HG02588 (cell line): ENCODE results near the gene MAGEF1.

Experiments
- ATAC-seq: cut with Tn5 transposase; IDR thresholded peaks from one replicate; pipeline ENCODE4 v1.9.1; 2021; ENCODE audit warnings: mild to moderate bottlenecking, moderate library complexity; ENCODE audit not compliant: unreplicated experiment

The MAGEF1 gene

DNA sequence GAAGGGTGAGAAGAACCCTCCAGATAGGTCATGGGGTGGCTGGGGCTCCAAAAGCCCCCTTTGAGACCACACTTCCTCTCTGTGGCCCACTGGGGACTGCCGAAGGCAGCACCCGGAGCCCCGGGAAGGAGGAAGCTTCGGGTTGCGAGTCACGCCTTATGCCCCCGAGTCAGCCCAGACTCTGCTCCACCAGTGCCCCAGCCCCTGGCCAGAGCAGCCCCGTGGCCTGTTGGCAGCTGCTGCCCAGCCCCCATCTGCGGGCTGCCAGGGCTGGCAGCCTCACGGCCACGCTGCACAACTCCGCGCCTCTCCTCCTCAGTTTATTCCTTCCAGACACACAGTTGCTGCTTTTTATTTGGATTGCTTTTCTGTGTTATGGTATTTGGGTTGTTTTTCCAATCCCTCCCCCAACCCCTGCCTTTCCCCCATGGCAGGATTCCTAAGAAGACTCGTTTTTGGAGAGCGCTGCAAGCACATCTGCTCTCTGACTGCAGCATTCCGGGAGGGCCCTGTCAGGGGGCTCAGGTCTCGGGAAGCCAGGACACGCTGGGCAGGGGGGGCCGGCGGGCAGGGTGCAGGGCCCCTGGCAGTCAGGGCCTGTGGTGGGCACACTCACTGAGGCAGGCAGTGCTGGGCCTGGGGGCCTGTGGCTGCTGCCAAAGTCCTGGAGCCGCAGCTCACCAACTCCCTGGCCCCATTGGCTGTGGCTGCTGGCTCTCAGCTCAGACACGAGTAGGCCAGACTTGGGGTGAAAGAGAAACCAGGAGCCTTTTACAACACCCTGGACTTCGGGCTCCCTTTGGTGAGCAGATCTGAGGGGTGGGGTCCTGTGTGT is 20.2 kb downstream of the MAGEF1 start:
- no peak for ATAC-seq

DNA sequence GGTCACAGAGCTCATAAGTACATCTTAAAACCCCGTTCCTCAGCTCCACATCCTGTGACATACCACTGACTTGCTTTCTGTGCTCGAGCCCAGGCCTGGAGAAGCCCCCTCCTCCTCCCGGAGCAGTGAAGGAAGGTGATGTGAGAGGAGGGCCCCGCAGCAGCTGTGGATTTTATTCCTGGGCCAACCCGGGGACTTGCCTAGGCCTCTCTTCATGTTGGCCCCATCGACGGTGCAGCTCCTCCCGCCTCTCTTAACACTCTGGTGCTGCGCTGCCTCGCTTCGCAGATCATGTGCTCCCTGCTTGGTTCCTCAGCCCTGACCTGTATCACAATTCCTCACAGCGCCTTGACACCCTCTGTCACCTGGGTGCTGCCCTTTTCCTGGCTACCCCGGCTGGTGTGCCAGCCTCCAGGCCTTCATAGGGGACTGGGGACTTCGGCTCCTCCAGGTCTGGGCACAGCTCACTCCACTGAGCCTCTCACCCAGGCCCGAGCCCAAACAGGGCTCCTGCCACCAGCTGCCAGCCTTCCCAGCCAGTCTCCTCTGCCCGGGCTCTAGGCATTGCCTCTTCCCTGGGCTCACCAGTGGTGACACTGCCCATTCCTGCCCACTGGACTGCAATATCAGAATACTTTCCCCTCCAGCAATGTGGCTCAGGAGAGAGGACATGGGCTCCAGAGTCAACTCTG is 21.5 kb downstream of the MAGEF1 start:
- no peak for ATAC-seq

DNA sequence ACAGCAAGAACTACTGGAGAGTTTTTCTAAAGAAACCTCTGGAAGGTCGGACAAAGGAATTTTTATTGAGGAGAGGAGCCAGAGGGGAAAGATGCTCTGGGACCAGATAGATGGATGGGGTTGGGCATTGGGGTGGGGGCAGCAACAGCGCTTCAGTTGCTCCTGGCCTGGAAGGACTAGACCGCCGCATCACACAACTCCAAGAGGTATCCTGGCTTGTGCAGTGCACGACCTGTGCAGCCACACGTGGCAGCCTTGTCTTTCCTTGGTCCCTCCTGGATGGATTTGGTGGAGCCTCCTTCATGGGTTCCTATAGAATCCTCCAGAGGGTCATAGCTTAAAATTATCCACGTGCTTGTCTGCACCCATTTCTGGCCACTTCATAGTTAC is 23.0 kb downstream of the MAGEF1 start:
- no peak for ATAC-seq

DNA sequence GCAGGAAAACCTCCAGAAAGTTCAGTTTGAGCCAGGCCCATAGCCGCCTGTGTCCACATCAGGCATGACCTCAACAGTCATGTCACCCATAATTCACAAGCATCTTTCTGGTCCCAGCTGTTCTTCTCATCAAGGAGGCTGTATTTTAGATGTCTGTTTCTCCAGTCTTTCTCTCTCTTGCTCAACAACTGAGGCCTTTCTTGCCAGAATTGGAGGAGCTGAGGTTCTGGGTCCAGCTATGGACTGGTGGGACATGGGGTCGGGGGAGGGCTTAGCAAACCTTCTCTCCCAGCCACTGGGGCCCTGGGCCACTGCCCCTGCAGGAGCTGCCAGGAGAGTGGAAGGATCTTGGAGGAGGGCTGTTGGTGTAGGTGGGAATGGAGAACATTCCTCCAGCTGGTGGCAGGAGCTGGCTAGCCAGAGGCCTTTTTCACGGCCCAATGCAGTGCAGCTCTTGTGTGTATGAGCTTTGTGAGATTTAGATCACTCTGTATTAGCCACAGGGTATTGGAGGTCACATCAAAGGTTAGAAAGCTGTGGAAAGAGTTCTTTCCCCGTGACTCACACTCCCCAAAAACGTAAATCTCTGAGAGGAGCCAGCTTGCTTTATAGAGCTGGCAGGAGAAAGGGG is 23.5 kb downstream of the MAGEF1 start:
- ATAC-seq, result no peak

DNA sequence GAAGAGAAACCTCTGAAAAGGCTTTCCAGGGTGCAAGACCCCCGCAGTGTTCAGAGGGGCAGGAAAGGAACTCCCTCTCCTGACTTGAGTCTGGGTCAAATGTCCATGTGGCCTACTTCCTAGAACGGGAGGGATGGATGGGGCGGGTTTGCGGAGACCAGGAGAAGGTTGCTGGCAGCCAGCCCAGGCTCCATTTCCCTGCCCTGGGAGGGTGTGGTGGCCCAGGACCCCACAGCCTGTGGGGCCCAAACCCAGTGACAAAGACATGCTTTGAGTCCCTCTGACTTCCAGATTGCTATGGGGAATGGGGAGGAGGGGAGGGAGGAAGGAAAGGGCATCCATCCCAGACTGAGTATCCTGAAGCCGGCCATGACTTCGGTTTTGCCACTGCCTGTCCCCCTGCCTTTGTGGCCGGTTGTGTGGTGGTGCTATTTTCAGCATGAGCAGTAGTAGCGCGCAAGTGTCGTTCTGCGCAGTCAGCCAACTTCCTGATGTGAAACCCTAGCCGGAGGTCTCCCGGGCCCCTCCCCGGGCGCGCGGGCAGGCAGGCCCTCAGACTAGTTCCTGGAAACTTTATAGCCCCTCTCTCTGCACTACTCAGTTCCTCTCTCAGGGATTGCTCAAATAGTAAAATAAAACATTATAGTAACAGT is 24.4 kb downstream of the MAGEF1 start:
- no peak for ATAC-seq

DNA sequence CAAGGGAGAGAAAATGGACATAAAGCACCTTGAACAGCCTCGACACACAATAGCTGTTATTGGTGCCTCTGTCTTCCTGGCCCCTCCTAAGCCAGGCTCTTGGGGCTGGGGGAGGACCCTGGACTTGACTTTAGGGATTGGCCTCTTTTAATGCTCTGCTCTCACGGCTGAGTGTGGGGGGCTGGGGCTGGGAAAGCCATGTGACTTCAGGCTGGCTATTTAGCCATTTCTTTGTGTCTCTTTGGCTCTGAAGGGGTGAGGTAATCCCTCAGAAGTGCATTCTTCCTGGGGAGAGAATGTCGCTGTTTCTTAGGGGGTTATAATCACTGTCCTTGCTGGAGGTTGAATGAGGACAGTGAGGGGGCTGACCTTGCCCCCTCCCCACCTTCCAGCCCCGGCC is 26.2 kb downstream of the MAGEF1 start:
- ATAC-seq, result no peak

DNA sequence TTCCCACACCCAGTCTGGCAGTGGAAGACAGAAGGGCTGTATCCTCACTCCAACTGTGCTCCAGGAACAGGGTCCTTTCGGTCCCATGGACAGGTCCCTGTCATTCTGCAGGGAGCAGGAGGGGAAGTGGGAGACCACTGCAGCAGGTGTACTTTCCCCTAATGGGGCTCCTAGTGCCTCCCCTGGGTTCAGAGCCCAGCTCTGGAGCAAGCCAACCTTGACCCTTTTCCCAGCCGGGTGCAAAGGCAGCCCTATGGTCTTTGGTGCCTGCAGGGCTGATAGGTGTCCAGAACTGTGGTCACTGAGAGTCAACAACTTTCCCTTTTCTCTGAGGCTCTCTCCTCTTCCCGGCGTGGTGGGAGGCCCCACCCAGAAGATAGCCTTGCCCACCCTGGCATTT is 26.8 kb downstream of the MAGEF1 start:
- no peak for ATAC-seq

DNA sequence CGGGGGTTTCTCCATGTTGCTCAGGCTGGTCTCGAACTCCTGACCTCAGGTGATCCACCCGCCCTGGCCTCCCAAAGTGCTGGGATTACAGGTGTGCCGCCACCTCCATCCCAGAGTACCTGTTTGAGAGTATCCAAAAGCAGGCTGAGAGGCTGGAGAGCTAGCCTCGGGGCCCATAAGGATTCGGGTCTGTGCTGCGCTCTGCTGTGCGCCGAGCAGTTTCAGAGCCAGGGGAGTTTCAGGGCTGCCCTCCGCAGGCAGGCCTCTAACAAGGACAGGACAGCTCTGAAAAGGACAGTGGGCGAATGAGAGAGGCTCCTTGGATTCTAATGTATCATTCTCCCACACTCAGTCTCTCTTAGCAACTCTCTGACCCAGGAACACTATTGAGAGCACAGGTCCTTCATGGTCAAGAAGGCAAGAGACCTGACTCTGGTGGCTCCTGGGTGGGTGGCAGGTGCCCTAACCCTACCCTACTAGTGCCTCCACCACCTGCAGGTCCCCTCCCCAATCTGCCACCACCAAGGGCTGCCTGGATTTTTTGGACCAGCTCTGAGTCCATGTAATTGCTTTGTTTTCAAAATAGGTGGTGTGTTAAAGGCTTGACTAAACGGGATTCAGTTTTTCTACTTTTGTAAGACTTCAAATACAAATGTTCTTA is 27.8 kb downstream of the MAGEF1 start:
- no peak for ATAC-seq

DNA sequence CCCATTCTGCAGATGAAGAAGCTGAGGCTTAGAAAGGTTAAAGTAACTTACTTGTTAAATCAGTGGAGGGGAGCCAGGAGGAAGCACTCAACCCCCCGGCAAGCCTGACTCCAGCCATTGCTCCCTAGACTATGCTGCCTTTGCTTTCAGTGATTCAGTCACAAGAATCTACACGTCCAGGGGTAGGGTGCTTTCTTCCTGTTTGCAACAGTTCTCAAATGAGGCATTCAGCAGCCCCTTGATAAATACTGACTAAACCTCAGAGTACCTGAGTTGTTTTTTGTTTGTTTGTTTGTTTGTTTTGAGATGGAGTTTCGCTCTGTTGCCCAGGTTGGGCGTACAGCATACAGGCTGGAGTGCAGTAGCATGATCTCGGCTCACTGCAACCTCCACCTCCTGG is 28.6 kb downstream of the MAGEF1 start:
- ATAC-seq, result no peak

DNA sequence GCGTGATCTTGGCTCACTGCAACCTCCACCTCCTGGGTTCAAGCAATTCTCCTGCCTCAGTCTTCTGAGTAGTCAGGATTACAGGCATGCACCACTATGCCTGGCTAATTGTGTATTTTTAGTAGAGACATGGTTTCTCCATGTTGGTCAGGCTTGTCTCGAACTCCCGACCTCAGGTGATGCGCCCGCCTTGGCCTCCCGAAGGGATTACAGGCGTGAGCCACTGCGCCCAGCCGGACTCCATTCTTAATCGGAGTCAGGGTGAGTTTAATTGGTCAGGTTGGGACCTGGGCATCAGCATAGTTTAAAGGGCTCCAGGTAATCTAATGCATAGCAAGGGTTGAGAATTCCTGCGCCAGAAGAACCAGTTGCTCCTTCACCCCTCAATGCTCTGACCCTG is 29.2 kb downstream of the MAGEF1 start:
- ATAC-seq, result no peak

DNA sequence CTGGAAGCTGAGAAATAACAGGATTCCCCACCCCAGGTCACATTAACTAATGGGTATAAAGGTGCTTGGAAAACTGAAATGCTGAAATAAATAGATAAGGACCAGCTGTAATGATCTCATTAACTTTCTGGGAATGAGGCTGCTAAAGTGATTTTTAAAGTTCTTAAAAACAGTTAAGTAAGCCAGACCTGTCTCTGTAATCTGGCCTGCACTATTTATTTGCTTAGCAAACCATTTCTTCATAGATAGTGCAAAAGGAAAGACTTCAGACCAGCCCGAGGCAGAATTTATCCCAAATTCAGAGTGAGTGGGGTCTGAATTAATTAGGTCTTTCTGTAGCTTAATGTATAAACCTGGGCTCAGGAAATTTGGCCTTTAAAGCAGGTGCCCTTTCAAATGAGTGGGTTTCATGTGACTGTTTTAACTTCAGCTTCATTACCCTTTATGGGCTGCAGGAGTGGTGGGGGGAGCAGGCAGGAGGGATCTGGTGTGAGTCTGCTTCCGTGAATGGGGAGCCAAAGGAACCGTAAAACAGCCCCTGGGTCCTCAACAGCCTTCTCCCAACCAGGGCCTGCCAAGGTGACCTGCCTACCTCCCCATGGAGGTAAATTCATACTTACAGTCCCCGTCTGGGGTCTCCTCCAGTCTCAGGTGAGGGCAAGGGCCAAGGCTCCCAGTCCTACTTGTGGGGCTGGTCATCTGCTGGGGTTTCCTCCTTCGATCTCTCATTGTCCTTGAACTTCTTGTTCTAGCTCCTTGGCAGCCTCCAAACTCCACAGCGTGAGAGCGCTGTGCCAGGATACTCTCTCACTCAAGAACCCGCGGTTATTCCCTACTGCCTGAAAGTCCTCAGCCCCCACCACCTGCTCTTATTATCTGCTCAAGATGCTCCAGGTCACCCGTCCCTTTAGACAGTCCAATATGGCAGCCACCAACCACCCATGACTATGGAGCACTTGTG is 31.2 kb downstream of the MAGEF1 start:
- ATAC-seq, result no peak

DNA sequence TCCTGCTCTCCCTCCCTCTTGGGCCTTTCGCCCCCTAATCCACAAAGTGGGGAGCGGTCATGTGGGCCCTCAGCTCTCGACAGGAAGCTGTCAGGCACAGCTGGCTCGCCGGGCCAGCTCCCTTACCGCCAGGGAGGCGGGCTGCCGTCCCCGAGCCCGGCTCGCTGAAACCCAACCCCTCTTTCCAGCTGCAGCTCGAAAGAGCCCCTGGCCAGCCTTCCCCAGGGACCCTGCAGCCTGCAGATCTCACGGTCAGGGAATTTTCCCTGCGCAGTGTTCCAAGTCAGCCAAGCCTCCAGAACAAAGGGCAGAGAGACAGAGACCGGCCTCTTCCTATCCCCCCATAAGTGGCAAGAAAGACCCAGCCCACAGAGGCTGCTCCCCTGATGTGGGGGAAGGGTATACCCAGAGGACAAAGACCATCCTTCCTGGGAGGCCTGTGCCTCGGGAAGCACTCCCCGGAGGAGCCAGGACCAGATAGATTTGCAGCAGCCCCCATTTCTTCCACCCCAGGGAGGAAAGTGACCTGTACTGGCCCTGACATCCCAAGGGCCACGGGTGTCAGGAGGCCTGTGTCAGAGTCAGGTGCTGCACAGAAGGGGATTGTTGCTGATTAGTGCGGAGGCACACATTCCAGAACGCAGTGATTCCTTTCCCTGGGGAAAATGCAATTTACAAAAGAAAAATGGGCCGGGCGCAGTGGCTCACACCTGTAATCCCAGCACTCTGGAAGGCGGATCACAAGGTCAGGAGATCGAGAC is 32.6 kb downstream of the MAGEF1 start:
- ATAC-seq, result no peak

DNA sequence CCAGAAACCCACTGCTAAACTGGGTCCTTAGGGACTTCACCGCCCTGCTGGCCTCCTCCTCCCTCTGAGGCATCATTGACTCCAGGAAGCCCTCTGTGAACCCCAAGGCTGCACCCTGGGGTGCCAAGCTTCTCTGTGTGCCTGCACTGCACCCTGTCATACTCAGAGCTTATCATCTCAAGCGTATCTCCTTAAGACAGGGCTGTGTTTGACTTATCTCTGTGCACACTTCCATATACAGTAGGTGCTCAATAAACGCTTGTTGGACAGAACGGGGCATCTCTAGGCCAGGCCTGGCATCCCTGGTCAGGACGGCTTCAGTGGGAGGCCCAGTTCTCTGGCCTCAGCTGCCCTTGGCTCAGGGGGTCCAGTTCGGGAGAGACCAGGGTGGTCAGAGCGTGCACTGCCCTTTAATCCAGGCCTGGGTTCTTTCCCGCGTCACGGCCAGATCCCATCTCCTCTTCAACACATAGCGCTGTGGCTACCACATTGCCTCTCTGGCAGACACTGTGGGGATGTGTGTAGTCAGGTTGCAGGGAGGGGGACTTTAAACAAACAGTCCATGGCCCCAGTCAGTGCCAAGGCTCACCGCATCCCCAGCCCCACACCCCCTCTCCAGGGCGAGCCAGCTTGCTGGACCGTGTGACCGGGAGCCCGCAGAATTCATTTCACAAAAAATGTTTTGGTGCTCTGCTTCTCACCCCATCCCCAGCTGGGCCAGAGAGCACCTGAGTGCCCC is 33.4 kb downstream of the MAGEF1 start:
- ATAC-seq, result no peak

DNA sequence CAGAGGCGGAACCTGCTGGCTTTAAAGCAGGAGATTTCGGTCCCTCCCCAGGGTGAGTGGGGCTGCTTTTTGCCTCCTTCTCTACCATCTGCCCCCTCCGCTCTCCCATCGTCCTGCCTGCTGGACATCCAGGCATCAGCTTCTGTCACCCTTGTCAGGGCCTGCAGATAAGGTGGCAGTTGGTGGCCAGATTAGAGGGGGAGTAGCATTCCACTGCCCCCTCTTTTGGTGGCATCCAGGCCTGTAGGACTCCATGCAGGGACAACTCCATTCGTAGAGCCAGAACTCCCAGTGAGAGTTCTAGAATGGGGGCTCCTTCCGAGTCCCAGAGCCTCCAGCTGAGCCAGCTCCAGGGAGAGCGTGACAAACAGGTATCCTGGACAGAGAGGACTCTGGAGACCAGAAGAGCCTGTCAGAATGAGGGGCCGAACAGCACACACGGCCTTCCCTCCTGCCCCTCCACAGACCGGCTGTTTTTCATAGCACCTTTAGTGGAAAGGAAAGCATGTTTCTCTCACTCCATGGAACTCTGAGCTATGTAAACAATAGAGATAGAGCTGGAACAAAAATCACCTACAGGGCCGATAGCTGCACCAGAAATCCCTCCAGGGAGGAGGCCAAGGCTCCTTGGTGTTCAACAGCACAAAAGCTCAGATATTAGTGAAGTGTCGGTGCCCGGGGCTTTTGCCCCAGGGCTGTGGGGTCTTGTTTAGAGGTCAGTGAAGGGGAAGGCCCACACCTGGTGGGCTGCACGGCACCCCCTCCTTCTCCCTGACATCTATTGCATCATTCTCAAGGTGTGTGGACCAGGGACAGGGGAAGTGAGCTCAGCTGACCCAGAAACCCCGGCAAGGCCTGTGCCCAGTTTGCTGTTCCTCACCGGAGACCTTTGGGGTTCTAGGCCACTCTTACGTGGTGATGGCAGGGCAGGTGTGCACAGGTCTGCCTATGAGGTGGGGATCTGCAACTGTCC is 34.2 kb downstream of the MAGEF1 start:
- ATAC-seq, result no peak

DNA sequence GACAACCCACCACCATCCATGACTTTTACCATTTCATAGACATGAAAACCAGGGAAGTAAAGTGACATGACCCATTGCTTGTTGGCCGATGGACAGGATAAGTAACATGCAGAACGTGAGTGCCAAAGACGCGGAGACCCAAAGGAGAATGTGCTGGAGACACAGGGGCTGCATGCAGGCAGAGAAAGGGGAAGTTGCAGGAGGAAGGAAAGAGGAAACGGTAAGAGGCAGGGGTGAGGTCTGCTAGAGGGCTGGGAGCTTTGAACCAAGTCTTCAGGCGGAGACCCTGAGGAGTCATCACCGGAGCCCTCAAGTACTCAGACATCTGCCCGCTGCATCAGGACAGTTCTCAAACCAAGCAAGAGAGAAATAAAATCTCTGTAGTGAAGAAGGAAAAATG is 34.9 kb downstream of the MAGEF1 start:
- no peak for ATAC-seq

DNA sequence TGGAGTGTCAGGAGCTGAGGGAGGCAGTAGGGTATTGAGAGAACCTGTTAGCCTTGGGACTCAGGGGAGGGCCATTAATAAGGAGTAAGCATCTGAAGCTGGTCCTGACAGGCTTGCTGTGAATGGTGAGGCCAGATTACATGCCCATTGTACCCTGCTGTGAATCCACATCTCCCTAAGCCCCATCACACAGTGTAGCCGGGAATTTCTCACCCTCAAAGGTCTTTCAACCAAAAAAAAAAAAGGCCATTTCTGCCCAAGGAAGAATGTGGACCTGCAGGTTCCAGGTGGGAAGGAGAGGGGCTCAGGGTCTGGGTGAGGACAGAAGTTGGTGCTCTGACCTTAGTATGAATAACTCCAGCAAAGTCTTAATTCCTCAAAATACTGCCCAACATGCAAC is 37.2 kb downstream of the MAGEF1 start:
- ATAC-seq, result no peak
